Activated naive CD8-positive, alpha-beta T cell (primary cell): ENCODE data around the gene SEC22A.
"Not testable (repeated sequence)": the region's sequence is repeated elsewhere in the genome, so short reads cannot be mapped to it uniquely, and the experiment has no call there.

Experiments
- H3K27ac Mint-ChIP-seq: one replicate; pipeline ENCODE4 v1.8.0; 2021; ENCODE audit warnings: mixed read lengths
- H3K27me3 Mint-ChIP-seq: one replicate; pipeline ENCODE4 v1.8.0; 2021; ENCODE audit warnings: mixed read lengths
- H3K36me3 Mint-ChIP-seq: one replicate; pipeline ENCODE4 v1.8.0; 2021; ENCODE audit warnings: mixed read lengths
- H3K4me1 Mint-ChIP-seq: one replicate; pipeline ENCODE4 v1.8.0; 2021; ENCODE audit warnings: low read depth, mixed read lengths
- H3K4me3 Mint-ChIP-seq: one replicate; pipeline ENCODE4 v1.8.0; 2021; ENCODE audit warnings: mild to moderate bottlenecking, mixed read lengths
- H3K9me3 Mint-ChIP-seq: one replicate; pipeline ENCODE4 v1.8.0; 2021; ENCODE audit warnings: low read depth, mixed read lengths

Gene SEC22A

GRCh38 chr3:123221369-123221768 is 19.6 kb downstream of the SEC22A start:
- H3K27ac Mint-ChIP-seq, H3K9me3 Mint-ChIP-seq, H3K4me3 Mint-ChIP-seq, H3K27me3 Mint-ChIP-seq: not testable (repeated sequence)
- Mint-ChIP-seq H3K4me1 (peaks cover 12% of the 10 kb centered on the region), H3K36me3 (peaks cover 21% of the 10 kb centered on the region)

GRCh38 chr3:123225016-123225415 is 23.3 kb downstream of the SEC22A start:
- H3K27me3 Mint-ChIP-seq, result no peaks in the 10 kb centered on the region
- peaks cover 7% of the 10 kb centered on the region for H3K4me1 Mint-ChIP-seq
- no peak overlapping the region for H3K4me3 Mint-ChIP-seq
- no peak overlapping the region for H3K27ac Mint-ChIP-seq
- peaks cover 16% of the 10 kb centered on the region for H3K9me3 Mint-ChIP-seq
- peaks cover 40% of the 10 kb centered on the region for H3K36me3 Mint-ChIP-seq

GRCh38 chr3:123226549-123226948 is 24.8 kb downstream of the SEC22A start:
- no peak overlapping the region for H3K4me3 Mint-ChIP-seq
- peaks cover 48% of the 10 kb centered on the region for H3K36me3 Mint-ChIP-seq
- no peak overlapping the region for H3K27ac Mint-ChIP-seq
- peaks cover 7% of the 10 kb centered on the region for H3K4me1 Mint-ChIP-seq
- H3K9me3 Mint-ChIP-seq, result peaks cover 16% of the 10 kb centered on the region
- H3K27me3 Mint-ChIP-seq, result no peaks in the 10 kb centered on the region

GRCh38 chr3:123229145-123229544 is 27.4 kb downstream of the SEC22A start:
- H3K27me3 Mint-ChIP-seq, result no peaks in the 10 kb centered on the region

GRCh38 chr3:123236902-123237301 is 35.2 kb downstream of the SEC22A start:
- Mint-ChIP-seq H3K9me3 (no peaks in the 10 kb centered on the region), H3K4me3 (no peak overlapping the region), H3K27ac (no peak overlapping the region), H3K4me1 (peaks cover 8% of the 10 kb centered on the region), H3K27me3 (no peaks in the 10 kb centered on the region), H3K36me3 (peaks cover 38% of the 10 kb centered on the region)

More at GRCh38 chr3:123229145-123229544, 27.4 kb downstream of the SEC22A start:
- Mint-ChIP-seq H3K27ac (no peak overlapping the region), H3K4me3 (no peak overlapping the region), H3K9me3 (peaks cover 16% of the 10 kb centered on the region), H3K4me1 (no peaks in the 10 kb centered on the region), H3K36me3 (peaks cover 48% of the 10 kb centered on the region)

GRCh38 chr3:123239186-123239585 is 37.4 kb downstream of the SEC22A start:
- not testable (repeated sequence) for H3K9me3 Mint-ChIP-seq, H3K27me3 Mint-ChIP-seq, H3K27ac Mint-ChIP-seq, H3K4me3 Mint-ChIP-seq
- Mint-ChIP-seq H3K4me1 (peaks cover 19% of the 10 kb centered on the region), H3K36me3 (peaks cover 30% of the 10 kb centered on the region)

GRCh38 chr3:123239756-123240155 is 38.0 kb downstream of the SEC22A start:
- no peaks in the 10 kb centered on the region for H3K27me3 Mint-ChIP-seq
- H3K9me3 Mint-ChIP-seq, result no peaks in the 10 kb centered on the region
- H3K27ac Mint-ChIP-seq, result no peak overlapping the region
- H3K4me3 Mint-ChIP-seq, result no peak overlapping the region
- peaks cover 24% of the 10 kb centered on the region for H3K4me1 Mint-ChIP-seq
- H3K36me3 Mint-ChIP-seq, result peaks cover 29% of the 10 kb centered on the region

- Mint-ChIP-seq H3K27ac (no peak overlapping the region), H3K36me3 (peaks cover 29% of the 10 kb centered on the region), H3K4me1 (peaks cover 24% of the 10 kb centered on the region), H3K9me3 (no peaks in the 10 kb centered on the region), H3K4me3 (no peak overlapping the region), H3K27me3 (no peaks in the 10 kb centered on the region)
Measured at GRCh38 chr3:123244128-123244527, 42.4 kb downstream of the SEC22A start.

- Mint-ChIP-seq H3K27ac (no peak overlapping the region), H3K4me3 (no peak overlapping the region), H3K27me3 (no peaks in the 10 kb centered on the region), H3K9me3 (no peaks in the 10 kb centered on the region), H3K4me1 (peaks cover 19% of the 10 kb centered on the region), H3K36me3 (peaks cover 18% of the 10 kb centered on the region)
Measured at GRCh38 chr3:123246866-123247265, 45.1 kb downstream of the SEC22A start.

- no peaks in the 10 kb centered on the region for H3K4me1 Mint-ChIP-seq
- H3K36me3 Mint-ChIP-seq, result peaks cover 5% of the 10 kb centered on the region
- H3K27ac Mint-ChIP-seq, result no peak overlapping the region
- no peaks in the 10 kb centered on the region for H3K9me3 Mint-ChIP-seq
- H3K27me3 Mint-ChIP-seq, result no peaks in the 10 kb centered on the region
- no peak overlapping the region for H3K4me3 Mint-ChIP-seq
Measured at GRCh38 chr3:123256256-123256655, 54.5 kb downstream of the SEC22A start.

- no peaks in the 10 kb centered on the region for H3K27me3 Mint-ChIP-seq
- H3K4me3 Mint-ChIP-seq, result no peak overlapping the region
- H3K36me3 Mint-ChIP-seq, result peaks cover 7% of the 10 kb centered on the region
- H3K27ac Mint-ChIP-seq, result no peak overlapping the region
- H3K4me1 Mint-ChIP-seq, result no peaks in the 10 kb centered on the region
- H3K9me3 Mint-ChIP-seq, result no peaks in the 10 kb centered on the region
Measured at GRCh38 chr3:123258359-123258758, 56.6 kb downstream of the SEC22A start.

- no peak overlapping the region for H3K27ac Mint-ChIP-seq
- H3K36me3 Mint-ChIP-seq, result peaks cover 9% of the 10 kb centered on the region
- H3K4me1 Mint-ChIP-seq, result no peaks in the 10 kb centered on the region
- no peak overlapping the region for H3K4me3 Mint-ChIP-seq
- H3K9me3 Mint-ChIP-seq, result no peaks in the 10 kb centered on the region
- H3K27me3 Mint-ChIP-seq, result no peaks in the 10 kb centered on the region
Measured at GRCh38 chr3:123258811-123259420, 57.2 kb downstream of the SEC22A start.

- no peak overlapping the region for H3K27ac Mint-ChIP-seq
- H3K9me3 Mint-ChIP-seq, result no peaks in the 10 kb centered on the region
- no peaks in the 10 kb centered on the region for H3K27me3 Mint-ChIP-seq
- H3K4me1 Mint-ChIP-seq, result no peaks in the 10 kb centered on the region
- no peak overlapping the region for H3K4me3 Mint-ChIP-seq
- peaks cover 22% of the 10 kb centered on the region for H3K36me3 Mint-ChIP-seq
Measured at GRCh38 chr3:123261666-123262065, 59.9 kb downstream of the SEC22A start.

GRCh38 chr3:123262226-123262625 is 60.5 kb downstream of the SEC22A start:
- Mint-ChIP-seq H3K36me3 (peaks cover 25% of the 10 kb centered on the region), H3K4me1 (no peaks in the 10 kb centered on the region), H3K27me3 (no peaks in the 10 kb centered on the region), H3K9me3 (no peaks in the 10 kb centered on the region), H3K27ac (peak overlapping the region; percentile 34), H3K4me3 (no peak overlapping the region)

- H3K36me3 Mint-ChIP-seq, result peaks cover 25% of the 10 kb centered on the region
- H3K4me3 Mint-ChIP-seq, result no peak overlapping the region
- H3K27ac Mint-ChIP-seq, result no peak overlapping the region
- H3K4me1 Mint-ChIP-seq, result no peaks in the 10 kb centered on the region
- no peaks in the 10 kb centered on the region for H3K9me3 Mint-ChIP-seq
- no peaks in the 10 kb centered on the region for H3K27me3 Mint-ChIP-seq
Measured at GRCh38 chr3:123262868-123263267, 61.1 kb downstream of the SEC22A start.

- peaks cover 31% of the 10 kb centered on the region for H3K36me3 Mint-ChIP-seq
- no peak overlapping the region for H3K4me3 Mint-ChIP-seq
- H3K9me3 Mint-ChIP-seq, result no peaks in the 10 kb centered on the region
- no peaks in the 10 kb centered on the region for H3K27me3 Mint-ChIP-seq
- no peaks in the 10 kb centered on the region for H3K4me1 Mint-ChIP-seq
- H3K27ac Mint-ChIP-seq, result no peak overlapping the region
Measured at GRCh38 chr3:123263941-123264340, 62.2 kb downstream of the SEC22A start.
